WERI-Rb-1 (cell line): ENCODE measurements around the gene PIK3C2G.

ENCODE experiments used
- DNase-seq: peaks from one replicate; pipeline ENCODE4 v3.0.0-alpha.2; 2020
- H3K27ac ChIP-seq: fragments of 250-450 bp; sonication (Bioruptor Pico); 2 replicates; pipeline ENCODE4 v1.5.1; 2020; ENCODE audit warnings: mild to moderate bottlenecking, moderate library complexity
- H3K27me3 ChIP-seq: fragments of 250-450 bp; sonication (Bioruptor Pico); 2 replicates; pipeline ENCODE4 v1.5.1; 2021; ENCODE audit warnings: mild to moderate bottlenecking, low read depth, moderate library complexity; ENCODE audit not compliant: insufficient read depth, severe bottlenecking
- H3K36me3 ChIP-seq: fragments of 250-450 bp; sonication (Bioruptor Pico); 2 replicates; pipeline ENCODE4 v1.5.1; 2020; ENCODE audit warnings: mild to moderate bottlenecking, moderate library complexity
- H3K4me3 ChIP-seq: 2 replicates; pipeline ENCODE4 v1.5.1; 2011; ENCODE audit warnings: low read depth, mild to moderate bottlenecking, control low read depth, low read length
- H3K9me3 ChIP-seq: fragments of 250-450 bp; sonication (Bioruptor Pico); 2 replicates; pipeline ENCODE4 v1.5.1; 2021; ENCODE audit warnings: mild to moderate bottlenecking, moderate library complexity; ENCODE audit not compliant: severe bottlenecking
- CTCF ChIP-seq: IDR thresholded peaks from 2 replicates; pipeline ENCODE4 v1.5.1; 2011; ENCODE audit warnings: low read depth, mild to moderate bottlenecking, control low read depth, inconsistent platforms, low read length

PIK3C2G gene

GRCh38 chr12:18368594-18368993 lies 107.3 kb downstream of the PIK3C2G start:
- no peak for TF ChIP-seq CTCF
- Histone ChIP-seq H3K9me3 (no peaks in the 10 kb centered on the region), H3K4me3 (no peak overlapping the region), H3K36me3 (no peaks in the 10 kb centered on the region), H3K27ac (no peak overlapping the region), H3K27me3 (no peaks in the 10 kb centered on the region)
- DNase-seq, result no peak

DNA sequence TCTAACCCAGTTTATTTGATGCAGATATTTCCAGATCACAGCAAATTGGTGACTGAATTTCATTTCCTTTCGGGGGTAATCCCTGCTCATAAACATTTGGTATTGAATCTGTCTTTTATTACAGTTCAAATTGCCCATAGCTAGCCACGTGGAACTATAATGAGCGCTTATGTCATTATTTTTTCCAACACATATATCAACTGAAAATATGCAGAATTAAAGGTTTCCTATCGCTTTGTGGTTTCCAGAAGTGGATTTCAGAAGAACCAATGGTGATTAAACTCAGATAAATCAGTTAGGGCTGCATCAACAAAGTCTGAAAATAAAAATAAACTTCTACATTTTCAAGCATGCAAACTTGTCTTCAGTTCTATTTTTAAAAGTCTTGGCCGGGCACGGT lies 111.9 kb downstream of the PIK3C2G start:
- no peak for DNase-seq
- Histone ChIP-seq H3K4me3 (no peak overlapping the region), H3K27me3 (no peaks in the 10 kb centered on the region), H3K27ac (no peak overlapping the region), H3K9me3 (peaks cover 10% of the 10 kb centered on the region), H3K36me3 (no peaks in the 10 kb centered on the region)
- no peak for TF ChIP-seq CTCF

GRCh38 chr12:18375131-18375530 lies 113.8 kb downstream of the PIK3C2G start:
- H3K27me3 ChIP-seq, result no peaks in the 10 kb centered on the region
- no peak overlapping the region for H3K27ac ChIP-seq
- no peak overlapping the region for H3K4me3 ChIP-seq
- TF ChIP-seq CTCF, result no peak
- no peaks in the 10 kb centered on the region for H3K36me3 ChIP-seq
- H3K9me3 ChIP-seq, result peaks cover 10% of the 10 kb centered on the region
- no peak for DNase-seq

GRCh38 chr12:18375583-18375982 lies 114.3 kb downstream of the PIK3C2G start:
- no peak for TF ChIP-seq CTCF
- H3K4me3 ChIP-seq, result no peak overlapping the region
- H3K27ac ChIP-seq, result no peak overlapping the region
- H3K27me3 ChIP-seq, result no peaks in the 10 kb centered on the region
- DNase-seq, result no peak
- peaks cover 10% of the 10 kb centered on the region for H3K9me3 ChIP-seq
- H3K36me3 ChIP-seq, result no peaks in the 10 kb centered on the region

- Histone ChIP-seq H3K27me3 (no peaks in the 10 kb centered on the region), H3K36me3 (no peaks in the 10 kb centered on the region), H3K27ac (no peak overlapping the region), H3K4me3 (no peak overlapping the region), H3K9me3 (no peaks in the 10 kb centered on the region)
- no peak for DNase-seq
- no peak for TF ChIP-seq CTCF
Observed at GRCh38 chr12:18382236-18382885, 121.0 kb downstream of the PIK3C2G start.

DNA sequence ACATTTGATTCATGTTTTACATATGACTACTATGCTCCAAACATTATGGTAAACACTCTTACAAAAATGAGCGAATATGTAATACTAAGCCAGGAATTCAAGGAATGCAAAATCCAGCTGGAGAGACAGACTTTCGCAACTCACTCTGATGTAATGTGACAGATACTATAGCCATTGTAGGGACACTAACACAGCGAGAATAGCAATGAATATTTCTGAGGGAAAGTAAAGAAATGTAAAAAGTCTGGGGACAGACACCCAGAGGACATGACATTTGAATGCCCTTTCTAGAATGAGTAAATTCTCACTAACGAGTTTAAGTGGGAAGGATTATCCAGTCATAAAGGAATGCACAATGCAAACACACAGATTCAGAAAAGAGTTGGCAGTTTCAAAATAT lies 121.9 kb downstream of the PIK3C2G start:
- H3K27ac ChIP-seq, result no peak overlapping the region
- H3K27me3 ChIP-seq, result no peaks in the 10 kb centered on the region
- H3K4me3 ChIP-seq, result no peak overlapping the region
- no peaks in the 10 kb centered on the region for H3K9me3 ChIP-seq
- no peak for TF ChIP-seq CTCF
- no peaks in the 10 kb centered on the region for H3K36me3 ChIP-seq
- no peak for DNase-seq
